GM06990 (cell line): ENCODE data around the gene GRHL1.

ENCODE experiments used
- DNase-seq: peaks from one replicate; pipeline ENCODE4 v3.0.0-alpha.2; 2011; ENCODE audit not compliant: insufficient read length; ENCODE audit errors: extremely low read depth
- H3K27me3 ChIP-seq: replicated peaks from 2 replicates; pipeline ENCODE4 v1.6.0; 2011; ENCODE audit warnings: low read length; ENCODE audit not compliant: control insufficient read depth, insufficient read depth
- H3K36me3 ChIP-seq: 2 replicates; pipeline ENCODE4 v1.5.1; 2011; ENCODE audit warnings: low read length; ENCODE audit not compliant: control insufficient read depth, insufficient read depth
- H3K4me3 ChIP-seq: replicated peaks from 2 replicates; pipeline ENCODE4 v1.5.1; 2011; ENCODE audit warnings: low read depth, mild to moderate bottlenecking, control low read depth, low read length
- TF ChIP-seq, protein P1 (sequence below): IDR thresholded peaks from 2 replicates; pipeline ENCODE4 v1.5.1; 2011; ENCODE audit warnings: low read length, control low read depth, mild to moderate bottlenecking, inconsistent platforms; ENCODE audit not compliant: insufficient read depth, poor library complexity, severe bottlenecking

GRHL1 gene

GRCh38 chr2:9975805-9976447, 24.4 kb downstream of the GRHL1 start:
- no peak for DNase-seq
- no peaks in the 10 kb centered on the region for H3K36me3 ChIP-seq
- H3K4me3 ChIP-seq: no peak overlapping the region
- no peaks in the 10 kb centered on the region for H3K27me3 ChIP-seq
- TF ChIP-seq, protein P1, sequence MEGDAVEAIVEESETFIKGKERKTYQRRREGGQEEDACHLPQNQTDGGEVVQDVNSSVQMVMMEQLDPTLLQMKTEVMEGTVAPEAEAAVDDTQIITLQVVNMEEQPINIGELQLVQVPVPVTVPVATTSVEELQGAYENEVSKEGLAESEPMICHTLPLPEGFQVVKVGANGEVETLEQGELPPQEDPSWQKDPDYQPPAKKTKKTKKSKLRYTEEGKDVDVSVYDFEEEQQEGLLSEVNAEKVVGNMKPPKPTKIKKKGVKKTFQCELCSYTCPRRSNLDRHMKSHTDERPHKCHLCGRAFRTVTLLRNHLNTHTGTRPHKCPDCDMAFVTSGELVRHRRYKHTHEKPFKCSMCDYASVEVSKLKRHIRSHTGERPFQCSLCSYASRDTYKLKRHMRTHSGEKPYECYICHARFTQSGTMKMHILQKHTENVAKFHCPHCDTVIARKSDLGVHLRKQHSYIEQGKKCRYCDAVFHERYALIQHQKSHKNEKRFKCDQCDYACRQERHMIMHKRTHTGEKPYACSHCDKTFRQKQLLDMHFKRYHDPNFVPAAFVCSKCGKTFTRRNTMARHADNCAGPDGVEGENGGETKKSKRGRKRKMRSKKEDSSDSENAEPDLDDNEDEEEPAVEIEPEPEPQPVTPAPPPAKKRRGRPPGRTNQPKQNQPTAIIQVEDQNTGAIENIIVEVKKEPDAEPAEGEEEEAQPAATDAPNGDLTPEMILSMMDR: no peak

DNA sequence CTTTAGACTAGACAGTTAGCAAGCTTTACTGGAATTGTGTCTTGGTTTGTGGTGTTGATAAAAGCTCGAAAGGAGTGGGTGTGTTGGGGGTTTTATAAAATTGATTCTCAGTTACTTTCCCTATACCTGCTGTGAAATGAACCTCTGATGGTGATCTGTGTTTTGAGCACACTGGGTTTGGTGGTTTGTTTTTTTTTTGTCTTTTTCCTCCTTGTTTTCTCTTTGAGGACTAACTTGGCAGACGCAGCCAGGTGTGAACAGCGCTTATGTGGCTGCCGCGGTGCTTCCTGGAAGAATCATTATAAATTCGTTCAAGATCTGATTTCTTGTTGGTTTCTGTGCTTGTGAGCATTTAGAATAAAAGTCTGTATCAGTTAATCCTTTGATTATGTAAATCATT, 28.5 kb downstream of the GRHL1 start:
- no peak for DNase-seq
- no peaks in the 10 kb centered on the region for H3K27me3 ChIP-seq
- H3K4me3 ChIP-seq: no peak overlapping the region
- H3K36me3 ChIP-seq: no peaks in the 10 kb centered on the region
- TF ChIP-seq, protein P1: no peak

DNA sequence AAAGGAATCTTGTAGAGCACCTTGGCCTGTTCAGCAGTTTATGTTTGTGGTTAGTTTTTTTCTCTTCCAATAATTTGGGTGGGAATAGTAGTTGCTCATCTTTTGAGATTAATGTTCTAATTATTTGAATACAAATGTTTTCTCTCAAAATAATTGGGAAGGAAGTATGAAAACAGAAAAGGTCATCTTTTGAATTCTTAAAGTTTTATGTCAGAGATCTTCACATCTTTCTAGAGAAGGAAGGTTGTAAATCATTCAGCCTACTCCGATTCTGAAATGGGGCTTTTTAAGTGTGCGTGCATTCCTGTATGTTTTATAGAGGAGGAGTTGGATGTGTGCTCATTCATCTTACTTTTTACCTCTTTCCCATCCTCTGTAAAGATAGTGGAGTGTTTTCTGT, 29.0 kb downstream of the GRHL1 start:
- Histone ChIP-seq H3K27me3 (no peaks in the 10 kb centered on the region), H3K4me3 (no peak overlapping the region), H3K36me3 (no peaks in the 10 kb centered on the region)
- TF ChIP-seq, protein P1: no peak
- DNase-seq: no peak

- TF ChIP-seq, protein P1: no peak
- no peak for DNase-seq
- no peaks in the 10 kb centered on the region for H3K27me3 ChIP-seq
These were observed 30.2 kb downstream of the GRHL1 start for GRCh38 chr2:9981655-9982054.

DNA sequence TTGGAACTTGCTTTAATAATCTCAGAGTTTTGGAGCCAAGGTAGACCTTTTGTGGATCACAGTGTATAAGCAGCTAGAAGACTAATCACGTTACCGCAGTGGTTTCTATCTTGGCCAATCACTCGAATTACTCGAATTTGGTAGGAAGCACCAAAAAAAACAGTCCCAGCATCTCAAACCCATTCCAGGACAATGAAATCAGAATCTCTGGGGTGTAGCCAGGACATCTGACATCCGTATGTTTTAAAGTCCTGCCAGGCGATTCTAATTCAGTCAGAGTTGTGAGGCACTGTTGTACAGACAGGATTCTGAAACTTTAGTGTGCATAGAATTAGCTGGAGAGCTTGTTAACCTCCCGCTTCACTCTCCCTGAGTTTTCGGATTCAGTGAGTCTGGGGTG, 30.8 kb downstream of the GRHL1 start:
- Histone ChIP-seq H3K36me3 (no peaks in the 10 kb centered on the region), H3K27me3 (no peaks in the 10 kb centered on the region), H3K4me3 (no peak overlapping the region)
- TF ChIP-seq, protein P1: no peak
- no peak for DNase-seq

More at GRCh38 chr2:9981655-9982054, 30.2 kb downstream of the GRHL1 start:
- no peak overlapping the region for H3K4me3 ChIP-seq
- no peaks in the 10 kb centered on the region for H3K36me3 ChIP-seq

- TF ChIP-seq, protein P1: no peak
- Histone ChIP-seq H3K27me3 (no peaks in the 10 kb centered on the region), H3K4me3 (no peak overlapping the region), H3K36me3 (no peaks in the 10 kb centered on the region)
- DNase-seq: no peak
These were observed 31.4 kb downstream of the GRHL1 start for GRCh38 chr2:9982891-9983290.
